IMR-90 (cell line): ENCODE results near the gene SERPINI1. TPM values are rescaled to one million over a fixed set of nuclear protein-coding genes. Genes with fewer than 3 reads are reported as not detected.

ENCODE experiments used
- ATAC-seq: fragments of 200-7000 bp; cut with Tn5 transposase; 2 replicates; pipeline ENCODE4 v1.9.1; 2020; ENCODE audit warnings: low read depth, mild to moderate bottlenecking, moderate library complexity
- BruUV-seq: library from RNA; stranded (reverse); fragments of 400-500 nt; replicated peaks from 2 replicates; lab custom pipeline; 2021; lab: Mats Ljungman, UMichigan
- CTCF ChIA-PET: fragments of 300-600 bp; formaldehyde crosslinking; extraction: SDS; loops from one replicate; lab custom pipeline; 2021; ENCODE audit warnings: antibody characterized with exemption; lab: Yijun Ruan, JAX
- POLR2A ChIA-PET: fragments of 300-600 bp; sonication (Branson Sonifier 250); formaldehyde crosslinking; loops from one replicate; lab custom pipeline; 2022; ENCODE audit warnings: antibody characterized with exemption; ENCODE audit not compliant: unreplicated experiment; lab: Charles Lee
- DNase-seq: peaks from one replicate; pipeline ENCODE4 v3.0.0; 2013
- H2AFZ ChIP-seq: replicated peaks from 2 replicates; pipeline ENCODE3; 2013; ENCODE audit warnings: low read length, mild to moderate bottlenecking; ENCODE audit not compliant: poor library complexity
- H2AK5ac ChIP-seq: 2 replicates; pipeline ENCODE4 v1.6.1; 2013; ENCODE audit warnings: low read depth, low read length, inconsistent platforms
- H2AK9ac ChIP-seq: replicated peaks from 2 replicates; pipeline ENCODE3; 2013; ENCODE audit warnings: mild to moderate bottlenecking, low read depth, low read length, moderate library complexity; ENCODE audit not compliant: poor library complexity
- H2BK120ac ChIP-seq: 2 replicates; pipeline ENCODE4 v1.6.1; 2013; ENCODE audit warnings: low read depth, low read length, inconsistent platforms
- H2BK15ac ChIP-seq: 3 replicates; pipeline ENCODE4 v1.6.1; 2013; ENCODE audit warnings: low read depth, low read length, inconsistent platforms
- H2BK20ac ChIP-seq: 2 replicates; pipeline ENCODE4 v1.6.1; 2013; ENCODE audit warnings: low read depth, mild to moderate bottlenecking, inconsistent platforms, low read length, moderate library complexity
- H2BK5ac ChIP-seq: 2 replicates; pipeline ENCODE4 v1.6.1; 2013; ENCODE audit warnings: mild to moderate bottlenecking, low read depth, low read length, inconsistent platforms; ENCODE audit not compliant: poor library complexity, severe bottlenecking
- H3K14ac ChIP-seq: replicated peaks from 2 replicates; pipeline ENCODE4 v1.6.1; 2013; ENCODE audit warnings: low read depth, low read length, inconsistent platforms
- H3K18ac ChIP-seq: 2 replicates; pipeline ENCODE4 v1.6.1; 2013; ENCODE audit warnings: low read depth, low read length, control low read depth
- H3K23ac ChIP-seq: 2 replicates; pipeline ENCODE4 v1.6.1; 2013; ENCODE audit warnings: low read depth, low read length, inconsistent platforms
- H3K27ac ChIP-seq: 2 replicates; pipeline ENCODE4 v1.5.1; 2013; ENCODE audit warnings: mild to moderate bottlenecking, control low read depth, low read length; ENCODE audit not compliant: insufficient read depth
- H3K27me3 ChIP-seq: 2 replicates; pipeline ENCODE4 v1.6.1; 2013; ENCODE audit warnings: low read length; ENCODE audit not compliant: control insufficient read depth, insufficient read depth
- H3K36me3 ChIP-seq: 2 replicates; pipeline ENCODE4 v1.6.1; 2013; ENCODE audit warnings: low read length, mixed read lengths; ENCODE audit not compliant: control insufficient read depth, insufficient read depth
- H3K4ac ChIP-seq: 2 replicates; pipeline ENCODE4 v1.6.1; 2013; ENCODE audit warnings: low read depth, low read length, inconsistent platforms
- H3K4me1 ChIP-seq: 2 replicates; pipeline ENCODE4 v1.6.1; 2013; ENCODE audit warnings: low read length, mixed read lengths; ENCODE audit not compliant: control insufficient read depth, insufficient read depth
- H3K4me2 ChIP-seq: 2 replicates; pipeline ENCODE4 v1.6.1; 2013; ENCODE audit warnings: low read depth, mild to moderate bottlenecking, control low read depth, low read length, moderate library complexity
- H3K4me3 ChIP-seq: 2 replicates; pipeline ENCODE4 v1.5.1; 2013; ENCODE audit warnings: low read depth, mild to moderate bottlenecking, control low read depth, low read length, moderate library complexity; ENCODE audit not compliant: insufficient read depth
- H3K56ac ChIP-seq: 2 replicates; pipeline ENCODE4 v1.6.1; 2013; ENCODE audit warnings: low read length, inconsistent platforms; ENCODE audit not compliant: insufficient read depth; ENCODE audit errors: extremely low read depth
- H3K79me1 ChIP-seq, 2 experiments: 2 replicates each; pipeline ENCODE4 v1.6.1; 2013; ENCODE audit warnings: low read length in 2 of 2, inconsistent platforms in 1 of 2, low read depth in 1 of 2
- H3K9ac ChIP-seq: 2 replicates; pipeline ENCODE4 v1.6.1; 2013; ENCODE audit warnings: low read depth, low read length, control low read depth
- H3K9me1 ChIP-seq: 2 replicates; pipeline ENCODE4 v1.6.1; 2013; ENCODE audit warnings: low read length, inconsistent platforms; ENCODE audit not compliant: insufficient read depth
- H3K9me3 ChIP-seq: 2 replicates; pipeline ENCODE4 v1.6.1; 2013; ENCODE audit warnings: low read length; ENCODE audit not compliant: control insufficient read depth, insufficient read depth
- H4K20me1 ChIP-seq: 2 replicates; pipeline ENCODE4 v1.6.1; 2013; ENCODE audit warnings: low read length, inconsistent platforms; ENCODE audit not compliant: insufficient read depth
- H4K5ac ChIP-seq: 2 replicates; pipeline ENCODE4 v1.6.1; 2013; ENCODE audit warnings: mild to moderate bottlenecking, low read depth, low read length, control low read depth
- H4K8ac ChIP-seq, 2 experiments: 2 replicates each; pipeline ENCODE4 v1.6.1; 2013; ENCODE audit warnings: low read depth in 2 of 2, low read length in 2 of 2, control low read depth in 1 of 2, inconsistent platforms in 1 of 2
- H4K91ac ChIP-seq: 2 replicates; pipeline ENCODE4 v1.6.1; 2013; ENCODE audit warnings: low read depth, low read length, inconsistent platforms; ENCODE audit not compliant: insufficient read depth
- FOS ChIP-seq: fragments of 150-350 bp; IDR thresholded peaks from 2 replicates; pipeline ENCODE4 v1.6.1; 2016; ENCODE audit warnings: low read depth, low read length
- MAFK ChIP-seq: IDR thresholded peaks from 2 replicates; pipeline ENCODE4 v1.6.1; 2012; ENCODE audit warnings: low read depth, low read length, improper control_type of control experiment
- WGBS, 2 experiments: methylation state at CpG; one replicate each; pipeline versions ENCODE4 v1.1.5 to v1.1.7; 2013; ENCODE audit warnings: missing lambda C conversion rate in 2 of 2; ENCODE audit not compliant: insufficient read length in 1 of 2; ENCODE audit errors: extremely low coverage in 2 of 2; 5-methylcytosine and 5-hydroxymethylcytosine counted together
- dilution Hi-C: fragments of 300-500 bp; cut with HindIII; formaldehyde crosslinking; loops from one replicate; pipeline ENCODE4 v1.14.3; 2018; ENCODE audit warnings: low sequenced_read_pairs; ENCODE audit not compliant: unreplicated experiment
- in situ Hi-C: fragments of 300-500 bp; cut with MboI; formaldehyde crosslinking; loops from 3 replicates; pipeline ENCODE4 v1.14.3; 2019; ENCODE audit warnings: low sequenced_read_pairs, inconsistent platforms, mixed read lengths
- intact Hi-C: fragments of 100-400 bp; cut with micrococcal nuclease; formaldehyde crosslinking; loops from 2 replicates; pipeline ENCODE4 v1.10.0; 2022
- polyA plus RNA-seq, 3 experiments: library from polyadenylated mRNA; depleted of rRNA; stranded (reverse); fragments of >200 nt; gene quantifications; 2 replicates each; pipeline ENCODE4 v1.2.3, GENCODE V29; 2012; ENCODE audit warnings: low replicate concordance in 1 of 3
- total RNA-seq: library from RNA; depleted of rRNA; stranded (reverse); fragments of >200 nt; gene quantifications from 2 replicates; pipeline ENCODE4 v1.2.3, GENCODE V29; 2012

SERPINI1 gene
- total and polyA plus RNA-seq, 2 of the 4 experiments (the other 2 are of a cell fraction) = 0.36 to 1.3 TPM

- H4K8ac ChIP-seq = no peak overlapping the region
- no peak overlapping the region for H2BK5ac ChIP-seq
- no peak overlapping the region for H2BK20ac ChIP-seq
- POLR2A ChIA-PET = no interaction called here
- H3K4ac ChIP-seq = no peak overlapping the region
- no peak overlapping the region for H3K56ac ChIP-seq
- no peak overlapping the region for H4K91ac ChIP-seq
- no CpG with 5 or more reads among the region's 4 CpGs for WGBS, 2 experiments
- in situ Hi-C loops (no loop called here), intact Hi-C loops (no loop called here), dilution Hi-C loops (no loop called here)
- H3K9ac ChIP-seq = no peak overlapping the region
- no peak overlapping the region for H3K14ac ChIP-seq
- no TSS peak for BruUV-seq
- H2BK15ac ChIP-seq = no peak overlapping the region
- H3K27ac ChIP-seq = no peak overlapping the region
- no peaks in the 10 kb centered on the region for H3K9me3 ChIP-seq
- no peak for ATAC-seq
- TF ChIP-seq MAFK = no peak
- no peak for TF ChIP-seq FOS
- H4K20me1 ChIP-seq = no peaks in the 10 kb centered on the region
- H2AFZ ChIP-seq = no peak overlapping the region
- H3K9me1 ChIP-seq = no peaks in the 10 kb centered on the region
- no peak overlapping the region for H3K4me2 ChIP-seq
- no peak overlapping the region for H2BK120ac ChIP-seq
- no peak overlapping the region for H4K5ac ChIP-seq
- no peaks in the 10 kb centered on the region for H3K36me3 ChIP-seq
- H3K18ac ChIP-seq = no peak overlapping the region
- H2AK5ac ChIP-seq = no peak overlapping the region
- H2AK9ac ChIP-seq = no peak overlapping the region
- CTCF ChIA-PET = no interaction called here
- H3K4me1 ChIP-seq = no peaks in the 10 kb centered on the region
- DNase-seq = no peak
- no peak overlapping the region for H3K23ac ChIP-seq
- no peaks in the 10 kb centered on the region for H3K79me1 ChIP-seq
- no peak overlapping the region for H3K4me3 ChIP-seq
- H3K27me3 ChIP-seq = no peaks in the 10 kb centered on the region
These were observed 134.7 kb downstream of the SERPINI1 start for GRCh38 chr3:167870181-167870580.
